ENCODE results near the gene TEC.

The TEC gene

GRCh38 chr4:48163746-48164145, 105.9 kb downstream of the TEC start:
- no peak for DNase-seq (ENCODE audit: low spot score)

- DNase-seq (ENCODE audit: low spot score), result no peak
These were observed 107.5 kb downstream of the TEC start for GRCh38 chr4:48162162-48162561.

- no peak for DNase-seq (ENCODE audit: low spot score)
These were observed 112.4 kb downstream of the TEC start for GRCh38 chr4:48157271-48157670.

- no peak for DNase-seq (ENCODE audit: low spot score)
These were observed 113.2 kb downstream of the TEC start for GRCh38 chr4:48156423-48156822.

- no peak for DNase-seq (ENCODE audit: low spot score)
These were observed 115.7 kb downstream of the TEC start for GRCh38 chr4:48153791-48154550.

- DNase-seq (ENCODE audit: low spot score), result no peak
These were observed 117.4 kb downstream of the TEC start for GRCh38 chr4:48152259-48152658.

- DNase-seq (ENCODE audit: low spot score), result no peak
These were observed 119.7 kb downstream of the TEC start for GRCh38 chr4:48149827-48150370.

GRCh38 chr4:48147621-48148020, 122.0 kb downstream of the TEC start:
- no peak for DNase-seq (ENCODE audit: low spot score)

- peak; percentile 73 for DNase-seq (ENCODE audit: low spot score)
These were observed 128.6 kb downstream of the TEC start for GRCh38 chr4:48141048-48141447.

GRCh38 chr4:48139691-48140090, 129.9 kb downstream of the TEC start:
- DNase-seq (ENCODE audit: low spot score), result peak; percentile 52

GRCh38 chr4:48138936-48139335, 130.7 kb downstream of the TEC start:
- no peak for DNase-seq (ENCODE audit: low spot score)

GRCh38 chr4:48138511-48138910, 131.1 kb downstream of the TEC start:
- no peak for DNase-seq (ENCODE audit: low spot score)

- DNase-seq (ENCODE audit: low spot score), result no peak
These were observed 131.8 kb downstream of the TEC start for GRCh38 chr4:48137846-48138245.

- no peak for DNase-seq (ENCODE audit: low spot score)
These were observed 135.6 kb downstream of the TEC start, which contains the start of gene TXK for GRCh38 chr4:48134081-48134480. TSS of gene TXK (minus strand) at chr4:48134250. CDS start at chr4:48134170, 80 bp downstream.

- DNase-seq (ENCODE audit: low spot score), result no peak
These were observed 136.0 kb downstream of the TEC start for GRCh38 chr4:48133669-48134068.

GRCh38 chr4:48131736-48132135, 137.9 kb downstream of the TEC start:
- no peak for DNase-seq (ENCODE audit: low spot score)

- DNase-seq (ENCODE audit: low spot score), result no peak
These were observed 139.5 kb downstream of the TEC start for GRCh38 chr4:48130100-48130499.

GRCh38 chr4:48129307-48130014, 140.2 kb downstream of the TEC start:
- no peak for DNase-seq (ENCODE audit: low spot score)

- DNase-seq (ENCODE audit: low spot score), result peak; percentile 95
These were observed 141.8 kb downstream of the TEC start for GRCh38 chr4:48127682-48128404.

- DNase-seq (ENCODE audit: low spot score), result no peak
These were observed 142.4 kb downstream of the TEC start for GRCh38 chr4:48127231-48127630.

GRCh38 chr4:48126621-48127020, 143.0 kb downstream of the TEC start:
- no peak for DNase-seq (ENCODE audit: low spot score)

GRCh38 chr4:48124870-48125269, 144.8 kb downstream of the TEC start:
- DNase-seq (ENCODE audit: low spot score), result no peak

- no peak for DNase-seq (ENCODE audit: low spot score)
These were observed 146.9 kb downstream of the TEC start for GRCh38 chr4:48122756-48123155.

Data from kidney capillary endothelial cell (primary cell).